ENCODE measurements around the gene TPCN2.
"Not testable (repeated sequence)": the region's sequence is repeated elsewhere in the genome, so short reads cannot be mapped to it uniquely, and the experiment has no call there.

TPCN2 gene

GRCh38 chr11:69066122-69067112 lies 17.7 kb downstream of the TPCN2 start:
- H3K36me3 Mint-ChIP-seq: peaks cover 2% of the 10 kb centered on the region
- H3K27me3 Mint-ChIP-seq: no peaks in the 10 kb centered on the region
- H3K4me1 Mint-ChIP-seq (ENCODE audit: low read depth): no peaks in the 10 kb centered on the region
- no peaks in the 10 kb centered on the region for H3K9me3 Mint-ChIP-seq (ENCODE audit: low read depth)
- no peak overlapping the region for H3K27ac Mint-ChIP-seq
- no peak overlapping the region for H3K4me3 Mint-ChIP-seq

- Mint-ChIP-seq H3K36me3 (peaks cover 2% of the 10 kb centered on the region), H3K27ac (no peak overlapping the region), H3K9me3 (ENCODE audit: low read depth) (no peaks in the 10 kb centered on the region), H3K4me1 (ENCODE audit: low read depth) (no peaks in the 10 kb centered on the region), H3K4me3 (no peak overlapping the region), H3K27me3 (no peaks in the 10 kb centered on the region)
Observed at GRCh38 chr11:69067200-69067599, 18.5 kb downstream of the TPCN2 start.

- Mint-ChIP-seq H3K36me3 (peaks cover 2% of the 10 kb centered on the region), H3K27ac (no peak overlapping the region), H3K4me3 (no peak overlapping the region), H3K9me3 (ENCODE audit: low read depth) (no peaks in the 10 kb centered on the region), H3K27me3 (no peaks in the 10 kb centered on the region), H3K4me1 (ENCODE audit: low read depth) (peaks cover 8% of the 10 kb centered on the region)
Observed at GRCh38 chr11:69071086-69071800, 22.5 kb downstream of the TPCN2 start.

- Mint-ChIP-seq H3K4me1 (ENCODE audit: low read depth) (peaks cover 8% of the 10 kb centered on the region), H3K27me3 (no peaks in the 10 kb centered on the region), H3K4me3 (no peak overlapping the region), H3K9me3 (ENCODE audit: low read depth) (no peaks in the 10 kb centered on the region), H3K36me3 (peaks cover 2% of the 10 kb centered on the region), H3K27ac (no peak overlapping the region)
Observed at GRCh38 chr11:69071956-69072355, 23.2 kb downstream of the TPCN2 start.

- peaks cover 8% of the 10 kb centered on the region for H3K4me1 Mint-ChIP-seq (ENCODE audit: low read depth)
- no peaks in the 10 kb centered on the region for H3K9me3 Mint-ChIP-seq (ENCODE audit: low read depth)
- H3K27ac Mint-ChIP-seq: no peak overlapping the region
- H3K27me3 Mint-ChIP-seq: no peaks in the 10 kb centered on the region
- no peak overlapping the region for H3K4me3 Mint-ChIP-seq
- H3K36me3 Mint-ChIP-seq: peaks cover 2% of the 10 kb centered on the region
Observed at GRCh38 chr11:69073469-69073868, 24.7 kb downstream of the TPCN2 start.

- Mint-ChIP-seq H3K4me1 (ENCODE audit: low read depth) (peaks cover 12% of the 10 kb centered on the region), H3K27ac (no peak overlapping the region), H3K9me3 (ENCODE audit: low read depth) (no peaks in the 10 kb centered on the region), H3K36me3 (peaks cover 2% of the 10 kb centered on the region), H3K27me3 (no peaks in the 10 kb centered on the region), H3K4me3 (no peak overlapping the region)
Observed at GRCh38 chr11:69074375-69075140, 25.8 kb downstream of the TPCN2 start.

GRCh38 chr11:69075421-69076128 lies 26.8 kb downstream of the TPCN2 start:
- no peak overlapping the region for H3K4me3 Mint-ChIP-seq
- H3K4me1 Mint-ChIP-seq (ENCODE audit: low read depth): peaks cover 19% of the 10 kb centered on the region
- H3K27me3 Mint-ChIP-seq: no peaks in the 10 kb centered on the region
- H3K9me3 Mint-ChIP-seq (ENCODE audit: low read depth): no peaks in the 10 kb centered on the region
- H3K27ac Mint-ChIP-seq: no peak overlapping the region
- H3K36me3 Mint-ChIP-seq: no peaks in the 10 kb centered on the region

GRCh38 chr11:69076129-69076791 lies 27.5 kb downstream of the TPCN2 start:
- H3K4me1 Mint-ChIP-seq (ENCODE audit: low read depth): peaks cover 21% of the 10 kb centered on the region
- no peaks in the 10 kb centered on the region for H3K36me3 Mint-ChIP-seq

GRCh38 chr11:69076977-69077376 lies 28.2 kb downstream of the TPCN2 start:
- H3K9me3 Mint-ChIP-seq (ENCODE audit: low read depth); H3K27me3 Mint-ChIP-seq; H3K27ac Mint-ChIP-seq; H3K36me3 Mint-ChIP-seq; H3K4me3 Mint-ChIP-seq: not testable (repeated sequence)
- peaks cover 21% of the 10 kb centered on the region for H3K4me1 Mint-ChIP-seq (ENCODE audit: low read depth)

More at GRCh38 chr11:69076129-69076791, 27.5 kb downstream of the TPCN2 start:
- Mint-ChIP-seq H3K9me3 (ENCODE audit: low read depth) (no peaks in the 10 kb centered on the region), H3K27ac (no peak overlapping the region), H3K4me3 (no peak overlapping the region), H3K27me3 (no peaks in the 10 kb centered on the region)

- H3K27ac Mint-ChIP-seq: no peak overlapping the region
- no peaks in the 10 kb centered on the region for H3K9me3 Mint-ChIP-seq (ENCODE audit: low read depth)
- H3K4me1 Mint-ChIP-seq (ENCODE audit: low read depth): peaks cover 21% of the 10 kb centered on the region
- H3K27me3 Mint-ChIP-seq: no peaks in the 10 kb centered on the region
- no peak overlapping the region for H3K4me3 Mint-ChIP-seq
- H3K36me3 Mint-ChIP-seq: no peaks in the 10 kb centered on the region
Observed at GRCh38 chr11:69078508-69078907, 29.8 kb downstream of the TPCN2 start.

GRCh38 chr11:69078930-69079605 lies 30.3 kb downstream of the TPCN2 start:
- peaks cover 19% of the 10 kb centered on the region for H3K4me1 Mint-ChIP-seq (ENCODE audit: low read depth)
- H3K36me3 Mint-ChIP-seq: no peaks in the 10 kb centered on the region
- no peaks in the 10 kb centered on the region for H3K27me3 Mint-ChIP-seq
- H3K9me3 Mint-ChIP-seq (ENCODE audit: low read depth): no peaks in the 10 kb centered on the region
- no peak overlapping the region for H3K27ac Mint-ChIP-seq
- no peak overlapping the region for H3K4me3 Mint-ChIP-seq

- no peaks in the 10 kb centered on the region for H3K9me3 Mint-ChIP-seq (ENCODE audit: low read depth)
- peaks cover 19% of the 10 kb centered on the region for H3K4me1 Mint-ChIP-seq (ENCODE audit: low read depth)
- no peaks in the 10 kb centered on the region for H3K36me3 Mint-ChIP-seq
- H3K27me3 Mint-ChIP-seq: no peaks in the 10 kb centered on the region
- H3K4me3 Mint-ChIP-seq: no peak overlapping the region
- H3K27ac Mint-ChIP-seq: peak overlapping the region; percentile 28
Observed at GRCh38 chr11:69079661-69080256, 31.0 kb downstream of the TPCN2 start.

- H3K4me3 Mint-ChIP-seq: no peak overlapping the region
- peak overlapping the region; percentile 79 for H3K27ac Mint-ChIP-seq
- no peaks in the 10 kb centered on the region for H3K36me3 Mint-ChIP-seq
Observed at GRCh38 chr11:69080257-69080995, 31.7 kb downstream of the TPCN2 start.

More at GRCh38 chr11:69080257-69080995, 31.7 kb downstream of the TPCN2 start:
- peaks cover 15% of the 10 kb centered on the region for H3K4me1 Mint-ChIP-seq (ENCODE audit: low read depth)
- no peaks in the 10 kb centered on the region for H3K27me3 Mint-ChIP-seq
- no peaks in the 10 kb centered on the region for H3K9me3 Mint-ChIP-seq (ENCODE audit: low read depth)

Data from activated naive CD8-positive, alpha-beta T cell (primary cell).